NCI-H1092 treated with DMSO at 0.1 percent for 48 hours (cell line): Measurements from ENCODE around the gene CHAD.
A peak's percentile ranks its signal among the peaks of the same experiment; 100 is the strongest.

Source experiments
- DNase-seq: peaks from one replicate; lab custom pipeline; 2025; lab: John Stamatoyannopoulos, UW

CHAD gene, protein sequence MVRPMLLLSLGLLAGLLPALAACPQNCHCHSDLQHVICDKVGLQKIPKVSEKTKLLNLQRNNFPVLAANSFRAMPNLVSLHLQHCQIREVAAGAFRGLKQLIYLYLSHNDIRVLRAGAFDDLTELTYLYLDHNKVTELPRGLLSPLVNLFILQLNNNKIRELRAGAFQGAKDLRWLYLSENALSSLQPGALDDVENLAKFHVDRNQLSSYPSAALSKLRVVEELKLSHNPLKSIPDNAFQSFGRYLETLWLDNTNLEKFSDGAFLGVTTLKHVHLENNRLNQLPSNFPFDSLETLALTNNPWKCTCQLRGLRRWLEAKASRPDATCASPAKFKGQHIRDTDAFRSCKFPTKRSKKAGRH

DNA sequence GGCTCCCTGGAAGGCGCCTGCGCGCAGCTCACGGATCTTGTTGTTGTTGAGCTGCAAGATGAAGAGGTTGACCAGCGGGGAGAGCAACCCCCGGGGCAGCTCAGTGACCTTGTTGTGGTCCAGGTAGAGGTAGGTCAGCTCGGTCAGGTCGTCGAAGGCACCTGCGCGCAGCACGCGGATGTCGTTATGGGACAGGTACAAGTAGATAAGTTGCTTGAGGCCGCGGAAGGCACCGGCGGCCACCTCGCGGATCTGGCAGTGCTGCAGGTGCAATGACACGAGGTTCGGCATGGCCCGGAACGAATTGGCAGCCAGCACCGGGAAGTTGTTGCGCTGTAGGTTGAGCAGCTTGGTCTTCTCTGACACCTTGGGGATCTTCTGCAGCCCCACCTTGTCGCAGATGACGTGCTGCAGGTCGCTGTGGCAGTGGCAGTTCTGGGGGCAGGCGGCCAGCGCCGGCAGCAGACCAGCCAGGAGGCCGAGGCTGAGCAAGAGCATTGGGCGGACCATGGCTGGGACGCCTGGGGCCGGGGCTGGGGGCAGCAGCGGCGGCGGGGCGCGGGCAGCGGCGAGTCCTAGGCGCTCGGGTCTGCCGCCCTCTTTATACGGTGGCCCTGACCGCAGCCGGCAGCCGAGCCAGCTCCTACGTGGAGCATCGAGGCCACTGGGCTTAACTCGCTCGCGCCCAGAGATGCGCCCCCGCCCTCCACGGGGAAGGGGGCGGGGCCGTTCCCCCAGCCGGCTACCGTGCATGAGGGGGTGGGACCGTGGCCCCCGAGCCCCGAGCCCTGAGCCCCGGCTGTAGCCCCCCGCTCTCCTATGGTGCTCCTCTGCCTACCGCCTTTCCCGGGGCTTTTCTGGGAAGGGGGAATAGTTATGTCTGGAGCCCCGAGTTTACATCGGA is at the start of gene CHAD:
CHAD (minus strand) TSS at position 577 of the 904 bp plus-strand sequence; CDS start at position 510, 67 bp downstream.
- no peak for DNase-seq

DNA sequence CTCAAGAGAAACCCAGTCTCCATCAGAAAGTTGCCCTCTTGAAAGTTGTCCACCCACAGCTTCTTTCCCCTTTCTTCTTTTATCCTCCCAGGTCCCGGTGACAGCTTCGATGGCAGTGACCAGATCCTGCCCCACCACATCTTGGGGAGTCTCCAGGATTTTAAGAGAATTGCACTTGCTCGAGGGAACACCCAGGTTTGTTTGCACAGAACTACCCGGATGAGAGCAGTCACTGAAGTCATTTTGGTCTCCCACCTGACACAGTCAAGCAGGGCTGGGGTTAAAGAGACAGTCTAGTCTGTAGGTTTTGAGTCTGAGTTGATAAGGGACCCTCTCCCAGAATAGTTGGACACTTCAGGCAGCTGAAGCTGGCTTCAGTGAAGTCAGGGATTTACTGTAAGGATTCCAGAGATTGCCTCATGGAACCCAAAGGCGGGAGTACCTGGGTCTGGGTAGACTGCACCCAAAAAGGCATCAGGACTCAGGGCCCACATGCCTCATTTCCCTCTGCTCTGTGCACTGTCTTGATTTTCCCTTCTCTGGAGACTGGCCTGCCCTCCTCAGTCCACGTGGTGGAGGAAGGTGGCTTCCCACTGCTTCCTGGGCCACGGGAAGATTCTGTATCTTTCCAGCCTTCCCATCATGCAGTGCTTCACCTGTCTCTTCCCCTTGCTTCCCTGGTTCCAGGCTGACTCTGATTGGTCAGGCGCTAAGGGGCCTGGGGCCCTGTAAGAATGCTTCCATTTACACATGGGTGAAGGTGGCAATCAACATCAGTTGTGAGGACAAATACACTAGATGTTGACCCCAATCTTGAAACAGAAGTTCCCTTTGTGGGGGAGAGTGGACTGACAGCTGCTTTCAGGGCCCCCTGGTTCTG is 49.1 kb upstream of the CHAD start:
- DNase-seq, result no peak

DNA sequence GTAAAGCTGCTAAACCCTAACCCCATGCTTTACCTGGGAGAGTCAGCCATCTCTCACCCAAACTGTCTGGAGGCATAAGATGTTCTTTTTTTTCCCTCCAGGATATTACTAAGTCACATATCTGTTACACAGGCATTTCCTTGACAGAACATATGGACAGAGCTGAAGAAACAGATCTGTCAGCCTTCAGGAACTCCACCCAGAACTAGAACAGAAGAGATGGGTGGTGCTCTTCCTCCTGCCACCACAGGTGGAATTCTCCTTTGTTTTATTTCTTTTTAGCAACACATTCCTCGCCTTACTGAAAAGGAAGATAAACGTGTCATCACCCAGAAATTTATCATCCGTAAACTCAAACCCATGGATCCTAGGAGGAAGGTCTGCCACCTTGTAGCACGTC is 48.3 kb upstream of the CHAD start:
- DNase-seq, result no peak

DNA sequence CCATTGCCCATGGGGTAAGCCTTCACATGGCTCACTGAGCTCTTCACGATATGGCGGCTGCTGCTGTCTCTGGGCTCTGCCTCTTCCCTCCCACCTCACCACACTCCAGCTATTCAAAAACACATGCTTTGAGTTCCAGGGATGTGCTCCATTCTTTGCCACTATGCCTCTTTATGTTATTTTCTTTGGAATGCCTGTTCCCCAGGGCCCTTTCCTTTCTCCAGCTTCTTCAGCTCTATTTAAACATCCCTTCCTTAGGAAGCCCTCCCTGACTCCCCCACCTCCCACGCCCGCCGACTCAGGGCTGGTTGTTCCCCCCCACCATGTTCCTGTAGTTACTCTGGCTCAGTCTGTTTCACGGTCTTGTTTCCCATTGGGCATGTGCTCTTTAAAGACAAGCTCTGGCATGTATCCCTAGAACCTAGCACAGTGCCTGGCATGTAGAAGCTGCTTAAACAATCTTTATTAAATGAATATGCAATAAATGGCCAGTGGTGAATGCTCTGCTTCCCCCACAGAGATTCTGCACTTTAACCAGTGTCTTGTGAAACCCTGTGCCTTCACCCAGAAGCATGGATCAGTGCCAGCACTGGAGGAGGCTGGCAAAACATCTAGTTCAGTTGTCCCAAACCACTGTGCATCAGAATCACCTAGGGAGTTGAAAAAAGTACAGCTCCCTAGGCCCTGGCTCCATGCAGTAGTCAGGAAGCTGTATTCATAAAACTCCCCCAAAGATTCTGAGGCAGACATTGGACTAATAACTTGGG is 46.4 kb upstream of the CHAD start:
- DNase-seq, result no peak

DNA sequence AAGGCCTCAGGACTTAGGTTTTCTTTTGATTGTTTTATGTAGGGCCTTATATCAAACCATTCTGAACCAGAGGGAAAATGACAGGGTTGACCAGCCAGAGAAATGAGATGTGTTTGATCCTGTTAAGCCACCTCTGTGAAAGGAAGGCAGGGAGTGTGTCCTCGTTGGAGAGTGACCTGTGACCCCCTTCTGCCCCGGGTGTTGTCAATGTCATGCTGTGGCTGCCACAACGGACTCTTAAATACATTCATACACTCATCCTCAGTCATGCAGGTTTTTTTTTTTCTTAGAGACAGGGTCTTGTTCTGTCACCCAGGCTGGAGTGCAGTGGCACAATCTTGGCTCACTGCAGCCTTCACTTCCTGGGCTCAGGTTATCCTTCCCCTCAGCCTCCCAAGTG is 45.7 kb upstream of the CHAD start:
- no peak for DNase-seq

DNA sequence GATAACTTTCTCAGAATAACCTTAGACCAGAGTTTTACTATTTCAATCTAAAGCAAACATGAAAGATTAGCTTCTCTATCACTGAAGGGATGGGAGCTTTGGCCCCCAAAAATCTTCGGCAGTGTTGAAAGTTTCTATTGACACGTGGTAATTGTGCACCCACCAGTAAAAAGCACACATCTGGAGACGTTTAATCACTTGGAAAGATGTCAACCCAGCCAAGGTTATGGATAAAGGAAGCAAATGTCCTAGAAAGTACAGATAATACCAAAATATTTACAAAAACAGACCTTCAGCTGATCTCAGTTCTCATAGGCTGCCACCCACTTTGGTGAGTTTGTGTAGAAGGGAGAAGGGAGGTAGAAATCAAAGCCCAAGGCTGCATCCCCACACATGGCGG is 44.8 kb upstream of the CHAD start:
- no peak for DNase-seq

DNA sequence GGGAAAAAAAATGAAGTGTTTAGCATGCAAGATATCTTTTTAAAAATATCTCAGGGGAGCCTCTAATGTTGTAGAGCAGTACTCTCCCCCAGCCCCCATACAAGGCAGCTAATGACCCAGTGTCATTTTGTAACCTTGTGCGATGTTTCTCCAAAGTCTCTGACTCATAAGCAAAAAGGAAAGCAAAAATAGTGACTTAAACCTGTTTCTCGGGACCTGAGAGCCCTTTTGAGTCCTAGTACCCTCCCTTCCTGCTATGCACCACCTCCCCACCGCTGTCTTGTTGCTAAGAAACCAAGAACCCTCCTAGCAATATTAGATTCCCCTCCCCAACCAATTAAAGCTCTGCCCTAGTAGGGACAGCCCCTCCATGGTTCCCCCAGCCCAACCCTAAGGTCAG is 42.4 kb upstream of the CHAD start:
- DNase-seq, result no peak

DNA sequence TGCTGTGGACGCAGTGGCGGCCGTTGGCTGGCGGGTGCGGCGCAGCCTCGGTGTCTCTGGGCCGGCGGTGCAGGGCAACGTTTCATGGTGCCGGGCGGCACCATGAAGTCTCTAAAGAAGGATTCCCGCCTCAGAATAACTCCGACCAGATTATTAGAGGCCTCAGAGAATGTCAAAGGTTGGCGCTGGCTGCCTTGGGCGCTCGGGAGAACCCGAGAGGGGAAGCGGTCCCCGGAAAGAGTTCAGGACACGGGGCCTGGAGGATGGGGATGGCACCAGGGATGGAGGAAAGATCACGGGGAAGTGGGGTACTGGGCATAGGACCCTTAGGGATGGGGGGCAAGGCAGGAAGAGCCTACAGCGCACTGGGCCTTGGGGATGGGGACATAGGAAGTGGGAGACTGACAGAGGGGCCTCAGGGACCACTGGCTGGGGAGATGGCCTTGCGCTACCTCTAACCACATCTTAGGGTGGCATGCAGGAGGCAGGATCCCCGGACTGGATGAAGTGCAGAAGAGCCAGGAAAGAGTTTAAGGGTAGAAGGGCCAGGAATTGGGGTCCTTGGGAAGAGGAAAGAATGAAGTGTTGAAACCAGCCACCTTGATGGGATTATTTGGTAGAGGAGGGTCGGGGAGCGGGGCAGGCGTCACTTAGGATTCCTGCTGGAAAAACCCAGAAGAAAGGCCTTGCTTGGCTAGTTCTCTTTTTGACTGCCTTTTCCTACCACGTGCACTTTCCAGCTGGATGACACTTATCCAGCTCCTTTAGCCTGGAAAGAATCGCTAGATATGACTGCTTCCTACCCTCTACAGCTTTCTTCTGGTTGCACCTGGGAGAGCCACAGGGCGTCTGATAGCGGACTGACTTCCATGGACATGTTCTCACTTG is 40.1 kb upstream of the CHAD start:
- DNase-seq, result no peak

DNA sequence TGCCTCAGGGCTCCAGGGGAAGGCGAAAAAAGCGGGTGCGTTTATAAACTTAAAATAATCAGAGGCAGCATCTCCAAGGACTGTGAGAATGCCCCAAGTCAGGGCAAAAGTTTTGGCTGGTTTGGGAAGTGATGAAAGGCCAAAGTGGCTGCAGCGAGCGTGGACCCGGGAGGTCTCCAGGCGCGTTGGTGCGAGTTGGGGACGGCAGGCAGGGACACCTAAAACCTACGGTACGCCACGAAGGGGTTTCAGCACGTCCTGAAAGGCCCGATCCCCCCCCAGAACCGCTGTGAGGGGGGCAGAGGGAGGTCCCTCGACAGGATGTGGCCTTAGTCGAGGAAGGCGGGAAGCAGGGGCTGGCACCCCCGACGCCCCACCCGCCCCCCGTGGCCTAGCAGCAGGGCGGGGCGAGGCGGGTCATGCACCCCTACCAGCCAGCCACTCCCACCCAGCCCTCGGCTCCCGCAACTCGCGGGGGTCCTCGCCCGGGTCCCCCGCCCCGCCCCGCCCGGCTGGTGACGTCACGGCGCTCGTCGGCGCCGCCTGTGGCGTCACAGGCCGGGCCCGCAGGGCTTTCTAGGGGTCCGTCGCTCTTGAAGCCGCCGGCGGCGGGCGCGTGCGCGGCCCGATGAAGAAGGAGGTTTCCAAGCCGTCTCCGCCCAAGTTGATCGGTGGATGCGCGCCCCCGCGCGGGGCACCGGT is 39.3 kb upstream of the CHAD start, which contains the start of gene MYCBPAP:
MYCBPAP (plus strand) TSS at position 569 of the 702 bp plus-strand sequence. CDS start 236 bp downstream, outside the sequence.
- peak; percentile 65 for DNase-seq

DNA sequence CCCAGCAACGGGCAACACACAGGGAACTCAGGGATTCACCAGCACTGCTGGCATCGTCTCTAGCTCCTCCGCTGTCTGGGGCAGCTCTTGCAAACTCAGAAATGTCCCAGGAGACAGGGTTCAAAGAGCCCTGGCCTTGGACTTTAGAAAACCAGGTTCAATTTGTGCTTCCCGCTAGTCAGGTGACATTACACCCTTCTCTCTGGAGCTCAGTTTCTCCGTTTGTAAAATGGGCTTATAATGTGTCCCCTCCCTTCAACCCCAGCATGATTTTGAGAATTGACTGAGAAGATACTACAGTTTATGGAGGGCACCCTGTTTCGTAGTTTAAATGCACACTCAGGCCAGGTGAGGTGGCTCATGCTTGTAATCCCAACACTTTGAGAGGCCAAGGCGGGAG is 37.6 kb upstream of the CHAD start:
- no peak for DNase-seq

DNA sequence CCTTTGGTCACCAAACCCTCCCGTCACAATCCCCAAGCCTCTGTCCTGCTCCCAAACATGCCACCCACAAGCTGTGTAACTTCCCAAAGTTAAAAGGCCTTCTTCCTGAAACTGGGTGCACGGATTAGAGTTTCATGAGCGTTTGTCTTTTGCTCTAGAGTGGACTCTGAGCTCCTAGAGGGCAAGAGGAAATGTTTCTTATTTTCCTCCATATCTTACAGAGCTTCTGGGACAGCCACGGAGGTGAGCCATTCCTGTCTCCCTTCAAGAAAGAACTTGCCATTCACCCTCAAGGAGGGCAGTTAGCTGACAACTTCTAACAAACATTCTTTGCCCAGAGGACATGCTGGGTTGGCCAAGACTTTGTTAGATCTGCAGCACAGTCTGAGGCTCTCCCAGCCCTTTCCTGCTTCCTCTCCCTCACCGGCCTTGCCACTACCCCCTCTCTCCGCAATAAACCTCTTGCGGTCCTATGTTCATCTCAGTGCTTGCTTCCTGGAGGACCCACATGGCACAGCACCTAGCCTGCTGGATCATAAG is 37.0 kb upstream of the CHAD start:
- DNase-seq, result no peak

DNA sequence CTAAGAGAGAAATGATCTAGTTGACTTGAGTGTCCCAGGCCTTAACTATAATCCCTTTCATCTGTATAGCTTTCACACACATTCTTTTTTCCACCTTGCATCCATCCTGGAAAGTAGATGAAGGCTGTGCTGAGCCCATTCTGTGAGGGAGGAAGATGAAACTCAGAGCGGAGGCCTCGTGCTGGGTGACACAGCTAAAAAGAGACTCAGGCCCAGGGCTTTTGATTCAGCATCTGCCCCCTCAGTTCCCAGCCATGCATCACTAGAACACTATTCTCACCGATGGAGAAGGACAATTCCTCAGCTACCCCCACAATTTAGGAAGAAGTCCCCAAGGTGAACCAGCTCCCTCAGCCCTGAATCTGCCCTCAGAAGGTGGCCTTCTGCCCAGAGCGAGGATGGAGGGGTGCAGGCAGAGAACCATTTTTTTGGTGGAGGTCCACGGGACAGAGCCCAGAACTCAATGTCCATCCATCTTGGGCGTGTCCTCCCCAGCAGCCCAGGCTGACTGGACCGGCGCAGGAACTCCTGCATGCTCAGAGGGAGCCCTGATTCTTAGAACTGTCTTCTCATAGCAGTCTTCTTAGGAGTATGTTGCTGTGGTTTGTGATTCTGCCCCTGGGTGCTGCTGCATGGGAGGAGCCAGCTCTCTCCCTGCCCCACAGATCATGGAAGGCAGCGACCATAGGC is 33.8 kb upstream of the CHAD start:
- no peak for DNase-seq

DNA sequence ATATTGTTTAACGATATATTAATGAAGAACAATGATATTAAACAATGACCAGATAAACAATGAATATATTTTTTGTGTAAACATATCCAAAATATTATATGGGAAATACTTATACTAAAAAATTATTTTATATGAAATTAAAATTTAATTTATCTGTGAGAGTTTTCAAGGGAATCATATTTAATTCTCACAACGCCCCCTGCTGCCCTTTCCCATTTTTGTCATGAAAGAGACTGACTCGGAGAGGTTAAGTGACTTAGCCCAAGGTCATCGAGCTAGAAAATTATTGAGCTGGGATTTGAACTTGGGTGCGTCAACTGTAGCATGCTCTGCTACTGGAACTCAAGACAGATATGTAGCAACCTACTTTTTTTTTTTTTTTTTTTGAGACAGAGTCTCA is 32.4 kb upstream of the CHAD start:
- DNase-seq, result no peak

DNA sequence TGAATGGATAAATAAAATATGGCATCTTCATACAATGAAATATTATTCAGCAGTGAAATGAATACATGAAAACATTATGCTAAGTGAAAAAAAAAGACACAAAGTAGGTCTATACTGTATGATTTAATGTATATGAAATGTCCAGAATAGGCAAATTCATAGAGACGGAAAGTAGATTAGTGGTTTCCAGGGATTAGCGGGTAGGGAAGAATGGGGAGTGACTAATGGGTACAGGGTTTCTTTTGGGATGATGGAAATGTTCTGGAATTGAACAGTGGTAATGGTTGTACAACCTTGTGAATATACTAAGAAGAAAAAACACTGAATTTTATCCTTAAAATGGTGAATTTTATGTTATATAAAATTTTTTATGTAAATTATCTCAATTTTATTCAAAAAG is 31.0 kb upstream of the CHAD start:
- no peak for DNase-seq

DNA sequence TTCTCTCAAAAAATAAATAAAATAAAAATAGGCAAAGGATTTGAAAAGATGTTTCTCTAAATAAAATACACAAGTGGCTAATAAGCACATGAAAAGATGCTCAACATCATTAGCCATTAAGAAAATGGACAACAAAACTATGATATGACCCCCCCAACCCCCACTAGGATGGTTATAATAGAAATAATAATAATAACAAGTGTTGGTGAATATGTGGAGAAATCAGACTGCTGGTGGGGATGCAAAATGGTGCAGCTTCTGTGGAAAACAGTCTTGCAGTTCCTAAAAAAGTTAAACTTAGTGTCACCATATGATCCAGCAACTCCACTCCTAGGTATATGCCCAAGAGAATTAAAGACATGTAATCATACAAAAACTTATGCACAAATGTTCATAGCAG is 30.6 kb upstream of the CHAD start:
- DNase-seq, result no peak

DNA sequence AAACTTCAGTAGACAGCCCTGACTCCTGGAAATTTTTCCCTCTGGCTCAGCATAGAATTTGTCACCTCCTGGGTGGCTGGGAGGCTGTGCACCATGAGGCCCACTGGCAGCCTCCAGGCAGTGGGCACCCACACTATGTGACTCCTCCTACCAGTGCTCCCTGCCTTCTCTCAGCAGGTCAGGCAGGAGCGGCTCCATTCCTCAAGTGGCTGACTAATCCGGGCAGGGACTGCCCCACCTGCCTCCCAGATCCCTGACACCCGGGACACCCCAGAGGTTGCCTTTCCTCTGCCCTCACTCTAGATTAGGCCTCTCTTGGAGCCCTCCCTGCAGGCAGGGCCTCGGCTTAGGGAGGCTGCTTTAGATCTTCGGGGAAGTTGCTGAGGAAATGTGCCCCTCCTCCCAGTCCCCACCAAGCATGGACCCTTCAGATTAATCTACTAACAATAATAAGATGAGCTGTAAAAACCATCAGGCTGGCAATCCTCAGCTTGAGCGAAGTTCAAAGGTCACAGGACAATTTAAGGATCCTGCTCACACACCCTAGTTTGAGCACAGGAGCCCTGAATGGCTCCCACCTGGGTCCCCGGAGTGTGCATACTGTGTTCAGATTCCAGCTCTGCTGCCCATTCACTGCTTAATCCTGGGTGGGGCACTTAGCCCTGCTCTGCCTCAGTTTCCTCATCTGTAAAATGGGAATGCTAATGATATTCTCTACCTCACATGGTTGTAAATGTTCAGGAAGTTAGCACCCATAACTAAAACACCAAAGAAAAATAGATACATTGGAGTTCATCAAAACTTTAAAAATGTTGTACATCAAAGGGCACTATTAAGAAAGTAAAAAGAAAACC is 29.6 kb upstream of the CHAD start:
- no peak for DNase-seq

DNA sequence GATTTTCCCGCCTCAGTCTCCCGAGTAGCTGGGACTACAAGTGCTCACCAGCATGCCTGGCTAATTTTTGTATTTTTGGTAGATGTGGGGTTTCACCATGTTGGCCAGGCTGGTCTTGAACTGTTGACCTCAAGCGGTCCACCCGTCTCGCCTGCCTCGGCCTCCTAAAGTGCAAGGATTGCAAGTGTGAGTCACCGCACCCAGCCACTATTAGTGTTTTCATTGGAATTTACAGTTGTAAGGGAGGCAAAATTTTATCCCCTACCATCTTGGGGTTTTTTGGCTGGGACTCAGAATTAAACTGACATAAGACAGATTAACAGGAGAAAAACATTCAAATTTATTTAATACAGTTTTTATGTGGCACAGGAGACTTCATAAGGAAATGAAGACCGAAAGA is 27.2 kb upstream of the CHAD start:
- no peak for DNase-seq
